ENCODE results near the gene OVAAL. TPM values are rescaled to one million over a fixed set of nuclear protein-coding genes. Genes with fewer than 3 reads are reported as not detected.
A peak's percentile ranks its signal among the peaks of the same experiment; 100 is the strongest.

The OVAAL gene
- not detected in 2 replicates for total RNA-seq
- polyA plus RNA-seq, result 0.04 TPM in 1 of 2 replicates, not detected in the other
- polyA plus RNA-seq (2011; cell fraction: cytosol; rRNA removed), result not detected in 2 replicates
- polyA plus RNA-seq (2011; cell fraction: nucleus; rRNA removed), result 0.14 TPM in 1 of 2 replicates, not detected in the other
- 0.14 TPM in 1 of 2 replicates, not detected in the other for polyA plus RNA-seq (2012)
- polyA minus RNA-seq, result not detected in 2 replicates
- not detected for polyA minus RNA-seq (2011; cell fraction: cytosol; rRNA and poly(A)+ RNA removed)
- not detected in 2 replicates for polyA minus RNA-seq (2011; cell fraction: nucleus; rRNA and poly(A)+ RNA removed)
- Bru-seq, nascent RNA, result not detected
- percentile 10 among the genes with signal in this experiment for BruChase-seq, experiment 1, labeled RNA remaining after a 6-hour chase
- BruChase-seq, experiment 2, labeled RNA remaining after a 2-hour chase, result percentile 7 among the genes with signal in this experiment
- long read RNA-seq, result 0 reads

- TF ChIP-seq JUN (IDR thresholded peaks at IDR 0.05; ENCODE audit: borderline replicate concordance, insufficient read depth, insufficient read length, low read depth), result no peak
- TF ChIP-seq GATA2 (IDR thresholded peaks at IDR 0.05; ENCODE audit: insufficient read depth, insufficient read length, low read depth, low read length), result no peak
- no peak for TF ChIP-seq FOS (IDR thresholded peaks at IDR 0.05; ENCODE audit: borderline replicate concordance, insufficient read depth, low read length)
- TF ChIP-seq POLR2A (IDR thresholded peaks at IDR 0.05; ENCODE audit: low read depth, low read length), result no peak
- no peak for TF ChIP-seq CTCF (IDR thresholded peaks at IDR 0.05; ENCODE audit: extremely low read depth in 1 of 2, insufficient read depth in 1 of 2, low read depth in 1 of 2, low read length in 2 of 2)
- TF ChIP-seq POLR2AphosphoS5 (IDR thresholded peaks at IDR 0.05; ENCODE audit: insufficient read depth, low read depth, low read length), result no peak
- TF ChIP-seq MYC (IDR thresholded peaks at IDR 0.05; ENCODE audit: low read depth, low read length), result no peak
- no peak for TF ChIP-seq EZH2 (IDR thresholded peaks at IDR 0.05; ENCODE audit: borderline replicate concordance, low read depth, low read length, severe bottlenecking)
- no peak for TF ChIP-seq MAX (IDR thresholded peaks at IDR 0.05; ENCODE audit: insufficient read depth, insufficient read length)
- H3K4me1 ChIP-seq (ENCODE audit: control insufficient read depth, extremely low read depth, insufficient read depth, low read length), result no peaks in the 10 kb centered on the region
- no peak within 1 kb of the TSS for H3K4me3 ChIP-seq (replicated peaks in 1 of 3; ENCODE audit: insufficient read depth in 1 of 3, low read depth in 1 of 3, low read length in 3 of 3)
- no TSS peak for BruUV-seq (replicated peaks)
- H3K27me3 ChIP-seq (ENCODE audit: control insufficient read depth in 2 of 2, insufficient read depth in 2 of 2, low read length in 2 of 2), result peaks cover 0 to 9% of the 10 kb centered on the region in 2 experiments
- H3K9me3 ChIP-seq (replicated peaks; ENCODE audit: control insufficient read depth, insufficient read depth, low read length), result no peaks in the 10 kb centered on the region
- no peaks in the 10 kb centered on the region for H3K9me1 ChIP-seq (replicated peaks; ENCODE audit: control insufficient read depth, extremely low read depth, insufficient read depth, low read length)
- no peak within 1 kb of the TSS for H3K27ac ChIP-seq (ENCODE audit: insufficient read depth, low read depth, low read length)
- no peaks in the 10 kb centered on the region for H4K20me1 ChIP-seq (replicated peaks; ENCODE audit: control insufficient read depth, extremely low read depth, insufficient read depth, low read length)
- no peaks in the 10 kb centered on the region for H3K36me3 ChIP-seq (ENCODE audit: control insufficient read depth in 2 of 2, extremely low read depth in 1 of 2, insufficient read depth in 2 of 2, low read length in 2 of 2)
- no peak within 1 kb of the TSS for H2AFZ ChIP-seq (ENCODE audit: low read depth, low read length)
- DNase-seq (ENCODE audit: low read depth, low spot score), result no peak
- dilution Hi-C loops (cut with MboI; ENCODE audit: extremely low pct_ligation_motif_present, low sequenced_read_pairs) (no loop called here), intact Hi-C loops (cut with micrococcal nuclease) (no loop called here)
- FAIRE-seq, result no peak
- ChIA-PET POLR2A (no interaction called here), CTCF (interaction anchor here (0.7 kb wide), 1 partner anchor 17 kb away, joined by 3 read pairs; no protein-coding TSS in a partner anchor)
- H3K79me2 ChIP-seq (ENCODE audit: control insufficient read depth, insufficient read depth, low read length), result no peaks in the 10 kb centered on the region
- H3K4me2 ChIP-seq (ENCODE audit: insufficient read depth, low read length), result no peak within 1 kb of the TSS
- H3K9ac ChIP-seq (replicated peaks; ENCODE audit: extremely low read depth, insufficient read depth, low read length), result no peak within 1 kb of the TSS
These were observed at the start of gene OVAAL for GRCh38 chr1:180558664-180559063. Gene OVAAL, plus strand, starts transcription at chr1:180558964.
